Chondrocyte (in vitro differentiated cells): ENCODE measurements around the gene RNF135. TPM values are rescaled to one million over a fixed set of nuclear protein-coding genes. Genes with fewer than 3 reads are reported as not detected.

Source experiments
- DNase-seq: peaks from one replicate; pipeline ENCODE4 v3.0.0; 2021; ENCODE audit warnings: mixed read lengths, low spot score
- H3K27ac Mint-ChIP-seq: one replicate; pipeline ENCODE4 v1.8.0; 2021; ENCODE audit warnings: mild to moderate bottlenecking, moderate library complexity, mixed read lengths; ENCODE audit not compliant: unreplicated experiment
- H3K27me3 Mint-ChIP-seq: 2 replicates; pipeline ENCODE4 v1.8.0; 2021; ENCODE audit warnings: low read depth, mixed read lengths
- H3K36me3 Mint-ChIP-seq: 2 replicates; pipeline ENCODE4 v1.8.0; 2021; ENCODE audit warnings: low read depth, mixed read lengths
- H3K4me1 Mint-ChIP-seq: 2 replicates; pipeline ENCODE4 v1.8.0; 2021; ENCODE audit warnings: low read depth, mild to moderate bottlenecking, mixed read lengths
- H3K4me3 Mint-ChIP-seq: one replicate; pipeline ENCODE4 v1.8.0; 2021; ENCODE audit warnings: mild to moderate bottlenecking, moderate library complexity, mixed read lengths; ENCODE audit not compliant: unreplicated experiment
- H3K9me3 Mint-ChIP-seq: 2 replicates; pipeline ENCODE4 v1.8.0; 2021; ENCODE audit warnings: low read depth, mixed read lengths
- total RNA-seq: library from RNA; stranded (reverse); gene quantifications from 3 replicates; pipeline ENCODE4 v1.2.1, GENCODE V29; 2021
- TF ChIP-seq, protein P1 (sequence below): fragments of 200-600 bp; sonication (generic); IDR thresholded peaks from 2 replicates; pipeline ENCODE4 v1.5.0; 2021; ENCODE audit warnings: antibody characterized with exemption, mild to moderate bottlenecking, moderate library complexity

The RNF135 gene
- total RNA-seq, 1 donor from 2014 or later: 15.0 TPM

DNA sequence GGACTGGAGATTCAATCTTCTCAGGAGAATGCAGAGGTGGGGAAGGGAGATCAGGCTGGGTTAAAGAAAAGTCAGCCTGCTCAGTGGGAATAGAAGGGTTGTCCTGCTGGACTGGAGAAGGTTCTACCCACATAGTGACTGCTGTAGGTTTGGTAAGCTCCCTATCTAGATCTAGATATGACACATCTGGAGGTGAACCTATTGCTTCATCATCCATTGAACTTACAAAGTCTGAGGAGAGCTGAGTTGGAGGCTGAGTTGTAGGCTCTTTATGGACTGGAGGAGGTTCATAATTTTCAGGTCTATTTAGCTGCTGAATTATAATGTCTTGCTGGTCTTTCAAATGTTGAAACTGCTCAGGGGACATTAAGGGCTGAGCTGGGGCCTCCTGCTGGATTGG lies 77.9 kb downstream of the RNF135 start:
- no peak for DNase-seq
- no peak overlapping the region for H3K27ac Mint-ChIP-seq
- peaks cover 2% of the 10 kb centered on the region for H3K9me3 Mint-ChIP-seq
- H3K4me1 Mint-ChIP-seq: peaks cover 17% of the 10 kb centered on the region
- no peaks in the 10 kb centered on the region for H3K27me3 Mint-ChIP-seq
- TF ChIP-seq, protein P1, sequence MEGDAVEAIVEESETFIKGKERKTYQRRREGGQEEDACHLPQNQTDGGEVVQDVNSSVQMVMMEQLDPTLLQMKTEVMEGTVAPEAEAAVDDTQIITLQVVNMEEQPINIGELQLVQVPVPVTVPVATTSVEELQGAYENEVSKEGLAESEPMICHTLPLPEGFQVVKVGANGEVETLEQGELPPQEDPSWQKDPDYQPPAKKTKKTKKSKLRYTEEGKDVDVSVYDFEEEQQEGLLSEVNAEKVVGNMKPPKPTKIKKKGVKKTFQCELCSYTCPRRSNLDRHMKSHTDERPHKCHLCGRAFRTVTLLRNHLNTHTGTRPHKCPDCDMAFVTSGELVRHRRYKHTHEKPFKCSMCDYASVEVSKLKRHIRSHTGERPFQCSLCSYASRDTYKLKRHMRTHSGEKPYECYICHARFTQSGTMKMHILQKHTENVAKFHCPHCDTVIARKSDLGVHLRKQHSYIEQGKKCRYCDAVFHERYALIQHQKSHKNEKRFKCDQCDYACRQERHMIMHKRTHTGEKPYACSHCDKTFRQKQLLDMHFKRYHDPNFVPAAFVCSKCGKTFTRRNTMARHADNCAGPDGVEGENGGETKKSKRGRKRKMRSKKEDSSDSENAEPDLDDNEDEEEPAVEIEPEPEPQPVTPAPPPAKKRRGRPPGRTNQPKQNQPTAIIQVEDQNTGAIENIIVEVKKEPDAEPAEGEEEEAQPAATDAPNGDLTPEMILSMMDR: no peak
- peaks cover 8% of the 10 kb centered on the region for H3K36me3 Mint-ChIP-seq
- no peak overlapping the region for H3K4me3 Mint-ChIP-seq

Other genes starting within 250 kb of the RNF135 start
- gene CRLF3, start 146.3 kb upstream of the RNF135 start, total RNA-seq: 6.8 to 9.0 TPM (median 7.7 TPM) in 3 replicates
- 1.4 to 4.0 TPM (median 1.4 TPM) in 3 replicates for gene ATAD5, start 139.1 kb upstream of the RNF135 start, total RNA-seq
- 10.8 to 17.8 TPM (median 10.9 TPM) in 3 replicates for gene TEFM, start 64.8 kb upstream of the RNF135 start, total RNA-seq
- gene ADAP2, start 49.1 kb upstream of the RNF135 start, total RNA-seq: 0.32 to 1.3 TPM (median 0.64 TPM) in 3 replicates
- gene NF1, start 123.9 kb downstream of the RNF135 start, total RNA-seq: 41.6 to 63.9 TPM (median 48.2 TPM) in 3 replicates